ENCODE measurements around the gene FBN2.

DNA sequence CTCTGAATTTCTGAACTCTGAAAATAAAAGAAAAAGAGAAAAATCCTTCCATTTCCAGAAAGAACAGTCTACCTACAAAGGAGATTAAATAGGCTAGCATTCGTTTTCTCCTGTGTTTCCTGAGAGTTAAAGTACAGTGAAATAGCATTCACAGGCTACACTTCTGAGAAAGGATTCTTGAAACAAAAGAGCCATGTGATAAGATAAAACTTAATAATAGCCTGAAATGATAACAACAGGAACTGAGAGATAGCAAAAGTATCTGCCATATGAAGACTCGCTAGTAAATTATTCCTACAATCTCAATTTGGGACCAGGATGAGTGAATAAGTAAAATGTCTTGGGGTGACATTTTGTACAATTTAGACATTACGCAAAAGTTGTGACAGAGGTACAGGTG lies 62.4 kb downstream of the FBN2 start:
- TF ChIP-seq, protein P1, sequence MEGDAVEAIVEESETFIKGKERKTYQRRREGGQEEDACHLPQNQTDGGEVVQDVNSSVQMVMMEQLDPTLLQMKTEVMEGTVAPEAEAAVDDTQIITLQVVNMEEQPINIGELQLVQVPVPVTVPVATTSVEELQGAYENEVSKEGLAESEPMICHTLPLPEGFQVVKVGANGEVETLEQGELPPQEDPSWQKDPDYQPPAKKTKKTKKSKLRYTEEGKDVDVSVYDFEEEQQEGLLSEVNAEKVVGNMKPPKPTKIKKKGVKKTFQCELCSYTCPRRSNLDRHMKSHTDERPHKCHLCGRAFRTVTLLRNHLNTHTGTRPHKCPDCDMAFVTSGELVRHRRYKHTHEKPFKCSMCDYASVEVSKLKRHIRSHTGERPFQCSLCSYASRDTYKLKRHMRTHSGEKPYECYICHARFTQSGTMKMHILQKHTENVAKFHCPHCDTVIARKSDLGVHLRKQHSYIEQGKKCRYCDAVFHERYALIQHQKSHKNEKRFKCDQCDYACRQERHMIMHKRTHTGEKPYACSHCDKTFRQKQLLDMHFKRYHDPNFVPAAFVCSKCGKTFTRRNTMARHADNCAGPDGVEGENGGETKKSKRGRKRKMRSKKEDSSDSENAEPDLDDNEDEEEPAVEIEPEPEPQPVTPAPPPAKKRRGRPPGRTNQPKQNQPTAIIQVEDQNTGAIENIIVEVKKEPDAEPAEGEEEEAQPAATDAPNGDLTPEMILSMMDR (IDR thresholded peaks at IDR 0.05; ENCODE audit: low read depth, low read length), result no peak
- TF ChIP-seq, protein P2, sequence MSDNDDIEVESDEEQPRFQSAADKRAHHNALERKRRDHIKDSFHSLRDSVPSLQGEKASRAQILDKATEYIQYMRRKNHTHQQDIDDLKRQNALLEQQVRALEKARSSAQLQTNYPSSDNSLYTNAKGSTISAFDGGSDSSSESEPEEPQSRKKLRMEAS (IDR thresholded peaks at IDR 0.05; ENCODE audit: low read depth, low read length), result no peak
